Testis (tissue), 3 donors: ENCODE data around the gene CCDC92B. TPM values are rescaled to one million over a fixed set of nuclear protein-coding genes. Genes with fewer than 3 reads are reported as not detected.

Experiments used
- DNase-seq: peaks from one replicate; pipeline ENCODE4 v3.0.0-alpha.2; 2019
- H3K27ac ChIP-seq, 2 donors: fragments of 200-600 bp; sonication (generic); one replicate each; pipeline ENCODE4 v1.5.1; 2019
- H3K27me3 ChIP-seq: fragments of 200-600 bp; sonication (generic); one replicate; pipeline ENCODE4 v1.5.1; 2019
- H3K36me3 ChIP-seq: fragments of 200-600 bp; sonication (generic); one replicate; pipeline ENCODE4 v1.5.1; 2017; ENCODE audit warnings: low read depth; ENCODE audit errors: missing control alignments
- H3K4me1 ChIP-seq: fragments of 200-600 bp; sonication (generic); one replicate; pipeline ENCODE4 v1.5.1; 2019
- H3K4me3 ChIP-seq, 2 donors: fragments of 200-600 bp; sonication (generic); one replicate each; pipeline ENCODE4 v1.5.1; 2017 to 2019
- H3K9me3 ChIP-seq: fragments of 200-600 bp; sonication (generic); one replicate; pipeline ENCODE4 v1.5.1; 2017
- CTCF ChIP-seq, 3 experiments: fragments of 450-650 bp in 2 of 3; fragments of 200-600 bp in 1 of 3; sonication (generic) in 1 of 3; IDR thresholded peaks; one replicate each; pipeline ENCODE4 v1.5.1; 2016 to 2019; ENCODE audit warnings: antibody characterized with exemption in 3 of 3, mild to moderate bottlenecking in 2 of 3, moderate library complexity in 1 of 3
- POLR2A ChIP-seq: fragments of 450-650 bp; IDR thresholded peaks from one replicate; pipeline ENCODE4 v1.6.1; 2017; ENCODE audit warnings: antibody characterized with exemption, mild to moderate bottlenecking, moderate library complexity
- WGBS, 2 donors: methylation state at CpG; one replicate each; pipeline ENCODE4 v1.1.5; 2018; 5-methylcytosine and 5-hydroxymethylcytosine counted together
- intact Hi-C: fragments of 100-400 bp; cut with DNase I; formaldehyde crosslinking; loops from one replicate; pipeline ENCODE4 v1.15.1; 2023; ENCODE audit warnings: low total_unique reads
- polyA plus RNA-seq: library from polyadenylated mRNA; stranded (reverse); fragments of 350-450 nt; fragmentation: Illumina TruSeq; extraction: RNeasy Lipid Tissue Mini Kit (QIAGEN cat#74804); gene quantifications from one replicate; pipeline ENCODE4 v1.2.3, GENCODE V29; 2014; ENCODE audit warnings: low read depth, low replicate concordance; ENCODE audit not compliant: insufficient read depth
- total RNA-seq, 2 donors: library from RNA; depleted of rRNA; stranded (reverse); fragments of >200 nt; gene quantifications; one replicate each; pipeline ENCODE4 v1.2.3, GENCODE V29; 2016

The CCDC92B gene
- total and polyA plus RNA-seq, 3 donors from 2014 or later = 2.2 to 4.0 (median 3.9) TPM

GRCh38 chr17:2695961-2696760 lies 53.3 kb downstream of the CCDC92B start:
- intact Hi-C loops = no loop called here
- Histone ChIP-seq H3K27me3 (no peaks in the 10 kb centered on the region), H3K36me3 (no peaks in the 10 kb centered on the region), H3K27ac (no peak overlapping the region), H3K4me3 (no peak overlapping the region), H3K4me1 (no peaks in the 10 kb centered on the region), H3K9me3 (no peaks in the 10 kb centered on the region)
- DNase-seq = peak; percentile 12
- WGBS, 2 donors = 89 to 98% methylated on average over 16 to 36 of the region's 36 CpGs
- TF ChIP-seq POLR2A (no peak), CTCF (IDR thresholded peaks at IDR 0.05) (no peak)

GRCh38 chr17:2695243-2695960 lies 54.0 kb downstream of the CCDC92B start:
- Histone ChIP-seq H3K9me3 (no peaks in the 10 kb centered on the region), H3K4me1 (no peaks in the 10 kb centered on the region), H3K27ac (no peak overlapping the region), H3K36me3 (no peaks in the 10 kb centered on the region), H3K4me3 (no peak overlapping the region), H3K27me3 (no peaks in the 10 kb centered on the region)
- intact Hi-C loops = no loop called here
- DNase-seq = peak; percentile 10
- no peak for TF ChIP-seq CTCF (IDR thresholded peaks at IDR 0.05)
- TF ChIP-seq POLR2A = no peak
- 92 to 96% methylated on average over 4 to 28 of the region's 28 CpGs for WGBS, 2 donors

GRCh38 chr17:2694381-2695242 lies 54.8 kb downstream of the CCDC92B start:
- 91 to 94% methylated on average over 24 to 42 of the region's 42 CpGs for WGBS, 2 donors
- TF ChIP-seq POLR2A (no peak), CTCF (IDR thresholded peaks at IDR 0.05) (no peak)

GRCh38 chr17:2693561-2694380 lies 55.7 kb downstream of the CCDC92B start:
- peak; percentile 13 for DNase-seq
- Histone ChIP-seq H3K27me3 (no peaks in the 10 kb centered on the region), H3K9me3 (no peaks in the 10 kb centered on the region), H3K4me1 (peaks cover 11% of the 10 kb centered on the region), H3K36me3 (no peaks in the 10 kb centered on the region), H3K4me3 (no peak overlapping the region), H3K27ac (no peak overlapping the region)
- intact Hi-C loops = no loop called here
- WGBS, 2 donors = 90 to 94% methylated on average over 18 to 37 of the region's 37 CpGs
- TF ChIP-seq POLR2A = no peak
- no peak for TF ChIP-seq CTCF (IDR thresholded peaks at IDR 0.05)

More at GRCh38 chr17:2694381-2695242, 54.8 kb downstream of the CCDC92B start:
- Histone ChIP-seq H3K27me3 (no peaks in the 10 kb centered on the region), H3K4me3 (no peak overlapping the region), H3K9me3 (no peaks in the 10 kb centered on the region), H3K27ac (no peak overlapping the region), H3K4me1 (peaks cover 3% of the 10 kb centered on the region), H3K36me3 (no peaks in the 10 kb centered on the region)
- intact Hi-C loops = no loop called here
- peak; percentile 11 for DNase-seq
